Activated T-cell treated with anti-CD3 and anti-CD28 coated beads, Interleukin-2, amount 50 U/mL, for 24 hours (primary cell): ENCODE data around the gene SIAH1.
A peak's percentile ranks its signal among the peaks of the same experiment; 100 is the strongest.
"Not testable (repeated sequence)": the region's sequence is repeated elsewhere in the genome, so short reads cannot be mapped to it uniquely, and the experiment has no call there.

ENCODE experiments used
- DNase-seq: peaks from one replicate; pipeline ENCODE4 v3.0.0-alpha.2; 2020
- H3K27ac Mint-ChIP-seq: 2 replicates; pipeline ENCODE4 v1.8.0; 2020; ENCODE audit warnings: mild to moderate bottlenecking, mixed read lengths
- H3K27me3 Mint-ChIP-seq: 2 replicates; pipeline ENCODE4 v1.8.0; 2020; ENCODE audit warnings: mixed read lengths
- H3K36me3 Mint-ChIP-seq: 2 replicates; pipeline ENCODE4 v1.8.0; 2020; ENCODE audit warnings: low read depth, mixed read lengths
- H3K4me1 Mint-ChIP-seq: 2 replicates; pipeline ENCODE4 v1.8.0; 2020; ENCODE audit warnings: low read depth, mixed read lengths
- H3K4me3 Mint-ChIP-seq: 2 replicates; pipeline ENCODE4 v1.8.0; 2020; ENCODE audit warnings: mild to moderate bottlenecking, moderate library complexity, mixed read lengths
- H3K9me3 Mint-ChIP-seq: 2 replicates; pipeline ENCODE4 v1.8.0; 2020; ENCODE audit warnings: mixed read lengths

The SIAH1 gene

GRCh38 chr16:48385253-48386150 is at the start of gene SIAH1:
TSS of gene SIAH1 (minus strand) at chr16:48385413. CDS start at chr16:48362428, 22,985 bp downstream.
- Mint-ChIP-seq H3K36me3 (peaks cover 10% of the 10 kb centered on the region), H3K9me3 (no peaks in the 10 kb centered on the region), H3K27me3 (no peaks in the 10 kb centered on the region), H3K4me1 (peaks cover 24% of the 10 kb centered on the region), H3K27ac (peak within 1 kb of the TSS; percentile 92), H3K4me3 (peak within 1 kb of the TSS; percentile 91)
- peak; percentile 94 for DNase-seq

GRCh38 chr16:48434653-48435317 is 49.6 kb upstream of the SIAH1 start:
- H3K4me1 Mint-ChIP-seq = peaks cover 4% of the 10 kb centered on the region
- H3K27me3 Mint-ChIP-seq = no peaks in the 10 kb centered on the region
- no peaks in the 10 kb centered on the region for H3K36me3 Mint-ChIP-seq
- DNase-seq = no peak
- no peak overlapping the region for H3K4me3 Mint-ChIP-seq
- H3K9me3 Mint-ChIP-seq = no peaks in the 10 kb centered on the region
- no peak overlapping the region for H3K27ac Mint-ChIP-seq

GRCh38 chr16:48433850-48434530 is 48.8 kb upstream of the SIAH1 start:
- DNase-seq = no peak
- Mint-ChIP-seq H3K9me3 (no peaks in the 10 kb centered on the region), H3K4me3 (no peak overlapping the region), H3K27me3 (no peaks in the 10 kb centered on the region), H3K4me1 (peaks cover 4% of the 10 kb centered on the region), H3K27ac (no peak overlapping the region), H3K36me3 (no peaks in the 10 kb centered on the region)

GRCh38 chr16:48433116-48433849 is 48.1 kb upstream of the SIAH1 start:
- Mint-ChIP-seq H3K27ac (no peak overlapping the region), H3K4me3 (no peak overlapping the region), H3K4me1 (peaks cover 4% of the 10 kb centered on the region), H3K9me3 (no peaks in the 10 kb centered on the region), H3K36me3 (no peaks in the 10 kb centered on the region), H3K27me3 (no peaks in the 10 kb centered on the region)
- DNase-seq = no peak

- H3K4me1 Mint-ChIP-seq = peaks cover 4% of the 10 kb centered on the region
- H3K27ac Mint-ChIP-seq = no peak overlapping the region
- H3K9me3 Mint-ChIP-seq = no peaks in the 10 kb centered on the region
- DNase-seq = no peak
- H3K27me3 Mint-ChIP-seq = no peaks in the 10 kb centered on the region
- H3K4me3 Mint-ChIP-seq = no peak overlapping the region
- no peaks in the 10 kb centered on the region for H3K36me3 Mint-ChIP-seq
Measured at GRCh38 chr16:48432136-48432535, 46.9 kb upstream of the SIAH1 start.

GRCh38 chr16:48430890-48431289 is 45.7 kb upstream of the SIAH1 start:
- no peak for DNase-seq
- Mint-ChIP-seq H3K27ac (no peak overlapping the region), H3K36me3 (no peaks in the 10 kb centered on the region), H3K9me3 (no peaks in the 10 kb centered on the region), H3K4me3 (no peak overlapping the region), H3K27me3 (no peaks in the 10 kb centered on the region), H3K4me1 (peaks cover 4% of the 10 kb centered on the region)

- Mint-ChIP-seq H3K36me3 (no peaks in the 10 kb centered on the region), H3K4me3 (no peak overlapping the region), H3K4me1 (no peaks in the 10 kb centered on the region), H3K27me3 (no peaks in the 10 kb centered on the region), H3K9me3 (no peaks in the 10 kb centered on the region), H3K27ac (no peak overlapping the region)
- no peak for DNase-seq
Measured at GRCh38 chr16:48426244-48427141, 41.3 kb upstream of the SIAH1 start.

- Mint-ChIP-seq H3K27ac (no peak overlapping the region), H3K4me3 (no peak overlapping the region), H3K27me3 (no peaks in the 10 kb centered on the region), H3K4me1 (no peaks in the 10 kb centered on the region), H3K9me3 (no peaks in the 10 kb centered on the region), H3K36me3 (no peaks in the 10 kb centered on the region)
- no peak for DNase-seq
Measured at GRCh38 chr16:48422537-48422936, 37.3 kb upstream of the SIAH1 start.

GRCh38 chr16:48421741-48422140 is 36.5 kb upstream of the SIAH1 start:
- H3K36me3 Mint-ChIP-seq = no peaks in the 10 kb centered on the region
- DNase-seq = no peak
- H3K9me3 Mint-ChIP-seq = no peaks in the 10 kb centered on the region
- no peaks in the 10 kb centered on the region for H3K4me1 Mint-ChIP-seq
- no peak overlapping the region for H3K27ac Mint-ChIP-seq
- no peak overlapping the region for H3K4me3 Mint-ChIP-seq
- H3K27me3 Mint-ChIP-seq = no peaks in the 10 kb centered on the region

- Mint-ChIP-seq H3K4me1 (no peaks in the 10 kb centered on the region), H3K4me3 (no peak overlapping the region), H3K27ac (no peak overlapping the region), H3K9me3 (no peaks in the 10 kb centered on the region), H3K36me3 (no peaks in the 10 kb centered on the region), H3K27me3 (no peaks in the 10 kb centered on the region)
- DNase-seq = no peak
Measured at GRCh38 chr16:48420437-48420836, 35.2 kb upstream of the SIAH1 start.

- not testable (repeated sequence) for H3K9me3 Mint-ChIP-seq, DNase-seq, H3K4me3 Mint-ChIP-seq, H3K27ac Mint-ChIP-seq, H3K4me1 Mint-ChIP-seq, H3K27me3 Mint-ChIP-seq, H3K36me3 Mint-ChIP-seq
Measured at GRCh38 chr16:48416617-48417016, 31.4 kb upstream of the SIAH1 start.

- Mint-ChIP-seq H3K4me1 (peaks cover 9% of the 10 kb centered on the region), H3K4me3 (no peak overlapping the region), H3K36me3 (no peaks in the 10 kb centered on the region), H3K27ac (peak overlapping the region; percentile 67), H3K9me3 (no peaks in the 10 kb centered on the region), H3K27me3 (no peaks in the 10 kb centered on the region)
- no peak for DNase-seq
Measured at GRCh38 chr16:48413272-48413671, 28.1 kb upstream of the SIAH1 start.

- no peak overlapping the region for H3K27ac Mint-ChIP-seq
- H3K4me1 Mint-ChIP-seq = peaks cover 9% of the 10 kb centered on the region
- H3K9me3 Mint-ChIP-seq = no peaks in the 10 kb centered on the region
- H3K36me3 Mint-ChIP-seq = no peaks in the 10 kb centered on the region
- no peak for DNase-seq
- no peak overlapping the region for H3K4me3 Mint-ChIP-seq
- H3K27me3 Mint-ChIP-seq = no peaks in the 10 kb centered on the region
Measured at GRCh38 chr16:48409839-48410632, 24.8 kb upstream of the SIAH1 start.
